ENCODE data around the gene VSIG8.
A peak's percentile ranks its signal among the peaks of the same experiment; 100 is the strongest.

The VSIG8 gene

DNA sequence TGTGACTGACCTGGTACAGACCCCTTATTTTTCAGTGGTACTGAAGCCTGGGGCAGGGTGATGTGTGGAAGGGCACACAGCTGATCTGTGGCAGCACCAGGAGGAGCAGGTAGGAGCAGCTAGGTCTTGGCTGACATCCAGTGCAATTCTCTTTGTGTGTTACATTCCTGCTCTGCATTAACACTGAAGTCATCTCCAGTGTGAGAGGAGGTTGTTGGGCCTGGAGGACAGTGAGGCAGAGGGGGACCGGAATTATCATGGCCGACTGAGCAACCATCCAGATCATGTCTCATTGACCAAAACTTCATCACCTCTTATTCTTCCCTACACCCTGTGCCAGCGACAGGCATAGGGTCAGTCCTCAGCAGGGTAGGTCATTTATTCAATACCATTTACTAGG, 34.3 kb downstream of the VSIG8 start:
- DNase-seq: no peak

DNA sequence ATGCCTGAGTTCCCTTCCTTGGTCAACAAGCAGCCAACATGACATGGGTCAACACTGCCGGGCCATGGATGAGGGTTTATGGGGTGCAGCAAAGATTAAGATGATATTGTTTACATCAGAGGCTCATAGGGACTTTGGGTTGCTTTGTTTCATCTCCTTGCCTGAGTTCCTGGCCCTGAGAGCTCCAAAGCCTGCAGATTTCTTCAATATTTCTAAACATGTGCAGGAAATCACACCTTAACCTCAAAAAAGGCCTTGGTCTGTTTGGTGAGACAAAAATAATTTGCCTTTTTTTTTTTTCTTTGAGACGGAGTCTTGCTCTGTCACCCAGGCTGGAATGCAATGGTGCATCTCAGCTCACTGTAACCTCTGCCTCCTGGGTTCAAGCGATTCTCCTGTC, 34.9 kb downstream of the VSIG8 start:
- DNase-seq: no peak

DNA sequence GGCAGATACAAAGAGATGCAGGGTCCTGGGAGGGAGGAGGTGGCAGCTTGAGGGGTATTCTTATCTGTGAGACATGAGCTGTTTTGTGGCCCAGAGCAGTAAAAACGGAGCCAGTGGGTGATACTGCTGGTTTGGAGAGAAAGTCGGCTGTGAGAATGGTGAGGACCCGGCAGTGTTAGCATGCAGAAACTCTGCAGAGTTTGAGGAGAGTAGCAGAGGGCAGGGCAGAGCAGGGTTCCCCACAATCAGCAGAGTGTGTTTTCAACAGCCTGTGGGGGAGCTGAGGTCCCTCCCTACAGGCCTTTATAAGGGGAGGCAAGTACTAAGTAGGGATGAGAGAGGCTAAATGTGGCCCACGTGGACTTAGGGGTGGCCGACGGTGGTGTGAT, 35.4 kb downstream of the VSIG8 start:
- DNase-seq: no peak

DNA sequence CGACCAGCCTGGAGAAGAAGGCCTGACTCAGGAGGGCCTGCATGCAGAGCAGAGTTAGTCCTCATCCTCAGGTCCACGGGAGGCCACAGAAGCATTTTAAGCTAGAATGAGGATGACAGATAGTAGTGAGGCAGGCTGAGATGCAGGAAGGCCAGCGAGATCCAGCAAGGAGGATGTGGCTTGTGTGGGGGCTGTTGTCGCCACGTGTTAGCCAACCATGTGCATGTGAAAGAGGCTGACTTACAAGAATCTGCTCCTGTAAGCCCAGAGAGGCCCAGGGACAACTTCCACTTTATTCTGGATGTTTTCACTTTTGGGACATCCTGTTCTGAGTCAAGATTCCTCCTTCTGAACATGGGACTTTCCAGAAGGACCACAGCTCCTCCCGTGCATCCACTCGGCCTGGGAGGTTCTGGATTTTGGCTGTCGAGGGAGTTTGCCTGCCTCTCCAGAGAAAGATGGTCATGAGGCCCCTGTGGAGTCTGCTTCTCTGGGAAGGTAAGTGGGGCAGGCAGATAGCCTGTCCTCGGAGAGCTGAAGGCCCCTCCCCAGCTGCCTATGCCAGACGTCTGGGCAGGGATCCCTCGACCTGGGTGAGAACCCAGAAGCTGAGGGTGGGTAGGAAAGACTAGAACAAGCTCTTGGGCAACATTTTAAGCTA, 35.9 kb downstream of the VSIG8 start, which contains the start of gene SLAMF8:
SLAMF8 (plus strand) TSS at position 433 of the 661 bp plus-strand sequence; CDS start at position 459, 26 bp downstream.
- no peak for DNase-seq

DNA sequence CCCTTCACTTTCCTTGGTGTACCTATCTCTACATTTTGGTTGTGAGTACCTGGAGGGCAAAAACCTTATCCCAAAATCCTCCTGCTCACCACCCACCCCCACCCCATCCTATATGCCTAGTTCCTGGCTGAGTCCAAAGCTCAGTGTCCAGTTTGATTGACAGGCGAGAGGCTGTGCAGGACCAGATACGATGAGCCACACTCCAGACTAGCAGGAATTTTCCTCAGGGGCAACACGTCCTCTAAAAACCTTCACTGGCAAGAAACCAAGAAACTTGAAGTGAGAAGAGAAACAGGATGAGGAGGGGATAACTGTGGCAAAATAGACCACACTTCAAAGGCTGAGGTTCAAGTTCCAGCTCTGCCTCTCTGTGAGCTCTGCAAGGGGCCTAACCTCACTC, 36.9 kb downstream of the VSIG8 start:
- DNase-seq: no peak

DNA sequence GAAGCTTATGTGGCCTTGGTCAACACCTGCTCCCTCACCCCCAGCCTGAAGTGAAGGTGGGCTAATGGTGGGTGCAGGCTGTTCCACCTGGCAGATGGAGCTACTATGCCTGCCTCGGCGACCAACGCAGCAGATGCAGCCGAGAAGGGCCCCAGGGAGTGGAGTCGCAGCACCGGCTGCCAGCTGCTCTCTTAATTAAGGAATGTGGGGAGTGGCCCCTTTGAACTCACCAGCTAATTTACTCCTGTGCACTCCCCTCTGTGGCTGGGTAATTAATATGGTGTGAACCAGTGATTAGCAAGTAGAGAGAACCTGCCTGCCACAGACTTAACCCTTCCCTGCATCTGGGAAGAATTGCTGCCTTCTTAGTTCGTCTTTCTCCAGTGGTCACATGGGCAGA, 39.1 kb downstream of the VSIG8 start:
- peak; percentile 99 for DNase-seq

DNA sequence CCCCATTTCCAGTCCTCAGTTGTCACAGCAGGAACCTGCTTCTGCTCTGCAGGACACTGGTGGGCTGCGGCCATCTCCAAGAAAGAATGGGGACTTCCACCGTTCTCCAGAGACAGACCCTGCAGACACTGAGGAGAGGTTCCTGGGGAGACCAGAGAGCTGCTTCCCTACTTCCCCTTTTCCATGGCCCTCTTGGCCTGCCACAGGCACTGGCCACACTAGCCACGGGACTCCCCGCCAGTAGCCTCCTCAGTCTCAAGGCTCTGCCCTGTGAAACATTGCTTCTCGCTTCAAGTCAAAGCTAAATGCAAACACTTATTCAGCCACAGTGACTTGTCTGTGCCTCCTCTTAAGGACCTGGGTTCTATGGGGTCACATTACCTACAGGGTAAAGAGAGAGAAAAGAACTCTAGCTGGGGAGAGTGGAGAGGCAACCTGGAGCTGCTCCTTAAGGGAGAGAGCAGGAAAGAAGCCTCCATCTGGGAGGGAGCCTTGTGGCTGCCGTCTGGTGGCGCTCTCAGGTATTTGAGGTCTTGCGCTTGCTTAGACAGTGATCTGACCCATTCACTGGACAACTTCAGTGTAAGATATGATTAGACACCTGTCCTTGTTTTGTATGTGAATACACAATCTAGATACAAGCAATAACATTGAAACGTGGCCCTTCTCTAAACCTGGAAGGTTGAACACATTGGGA, 41.1 kb downstream of the VSIG8 start:
- DNase-seq: peak; percentile 66

DNA sequence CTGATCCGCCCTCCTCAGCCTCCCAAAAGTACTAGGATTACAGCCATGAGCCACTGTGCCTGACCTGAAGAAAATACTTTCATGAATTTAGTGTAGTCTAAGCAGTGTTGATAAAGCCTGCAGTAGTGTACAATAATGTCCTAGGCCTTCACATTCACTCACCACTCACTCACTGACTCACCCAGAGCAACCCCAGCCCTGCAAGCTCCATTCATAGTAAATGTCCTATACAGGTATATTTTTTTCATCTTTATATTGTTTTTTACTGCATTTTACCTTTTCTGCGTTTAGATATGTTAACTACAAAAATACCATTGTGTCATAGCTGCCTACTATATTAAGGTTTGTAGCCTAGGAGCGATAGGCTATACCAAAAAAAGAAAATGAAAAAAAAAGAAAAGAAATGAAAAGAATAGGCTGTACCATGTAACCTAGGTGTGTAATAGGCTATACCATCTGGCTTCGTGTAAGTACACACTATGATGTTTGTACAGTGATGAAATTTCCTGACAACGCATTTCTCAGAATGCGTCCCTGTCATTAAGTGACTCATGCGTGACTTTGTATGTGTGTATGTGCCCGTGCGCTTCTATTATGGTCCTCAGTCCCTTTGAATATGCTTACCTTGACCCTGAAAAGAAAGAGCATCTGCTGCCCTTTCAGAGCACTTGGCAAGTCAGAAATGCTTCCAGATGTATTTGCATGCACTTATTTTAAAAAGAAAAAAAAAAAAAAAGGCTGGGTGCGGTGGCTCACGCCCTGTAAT, 45.0 kb downstream of the VSIG8 start:
- peak; percentile 89 for DNase-seq

DNA sequence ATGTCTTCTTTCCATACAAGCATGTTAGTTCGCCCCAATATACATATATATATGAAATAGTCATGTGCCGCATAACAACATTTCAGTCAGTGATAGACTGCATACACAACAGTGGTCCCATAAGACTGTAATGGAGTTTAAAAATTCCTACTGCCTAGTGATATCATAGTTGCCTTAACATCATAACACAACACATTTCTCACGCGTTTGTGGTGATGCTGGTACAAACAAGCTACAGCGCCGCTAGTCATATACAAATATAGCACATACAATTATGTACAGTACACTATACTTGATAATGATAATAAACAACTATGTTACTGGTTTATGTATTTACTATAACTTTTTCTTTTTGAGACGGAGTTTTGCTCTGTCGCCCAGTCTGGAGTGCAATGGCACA, 46.5 kb downstream of the VSIG8 start:
- DNase-seq: no peak

DNA sequence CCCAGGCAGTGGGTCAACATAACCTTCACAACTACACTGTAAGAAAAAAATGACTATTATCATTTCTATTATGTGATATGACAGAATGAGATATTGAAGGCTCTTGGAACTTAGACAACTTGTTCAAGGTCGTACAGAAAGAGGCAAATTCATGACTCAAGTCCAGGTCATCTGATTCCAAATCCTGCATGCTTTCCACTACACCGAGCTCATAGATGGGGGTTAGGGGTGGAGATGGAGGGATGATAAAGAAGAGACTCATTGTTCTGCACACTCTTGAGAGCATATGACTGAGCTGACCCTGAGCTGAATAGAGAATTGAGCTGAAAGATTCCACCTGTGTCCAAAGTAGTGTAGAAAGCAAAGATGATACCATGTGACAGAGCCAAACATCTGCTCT, 57.5 kb downstream of the VSIG8 start:
- DNase-seq: no peak

Data from NCI-H2171 treated with DMSO at 0.1 percent for 48 hours (cell line).